Measurements from ENCODE around the gene TTLL8. TPM values are rescaled to one million over a fixed set of nuclear protein-coding genes. Genes with fewer than 3 reads are reported as not detected.
"Not testable (repeated sequence)": the region's sequence is repeated elsewhere in the genome, so short reads cannot be mapped to it uniquely, and the experiment has no call there.

The TTLL8 gene
- total RNA-seq, 1 experiment from 2014 or later: not detected

GRCh38 chr22:49992921-49993648, 65.0 kb downstream of the TTLL8 start:
- DNase-seq (ENCODE audit: low spot score): peak; percentile 54

GRCh38 chr22:49991907-49992533, 66.1 kb downstream of the TTLL8 start:
- no peak for DNase-seq (ENCODE audit: low spot score)

- DNase-seq (ENCODE audit: low spot score): no peak
Measured at GRCh38 chr22:49991167-49991566, 66.9 kb downstream of the TTLL8 start.

GRCh38 chr22:49989826-49990225, 68.3 kb downstream of the TTLL8 start:
- DNase-seq (ENCODE audit: low spot score): not testable (repeated sequence)

- no peak for DNase-seq (ENCODE audit: low spot score)
Measured at GRCh38 chr22:49986325-49986724, 71.8 kb downstream of the TTLL8 start.

- DNase-seq (ENCODE audit: low spot score): no peak
Measured at GRCh38 chr22:49983148-49984042, 74.7 kb downstream of the TTLL8 start.

GRCh38 chr22:49981799-49982198, 76.3 kb downstream of the TTLL8 start:
- not testable (repeated sequence) for DNase-seq (ENCODE audit: low spot score)

- DNase-seq (ENCODE audit: low spot score): peak; percentile 69
Measured at GRCh38 chr22:49979587-49980264, 78.4 kb downstream of the TTLL8 start.

- DNase-seq (ENCODE audit: low spot score): no peak
Measured at GRCh38 chr22:49977578-49977977, 80.5 kb downstream of the TTLL8 start.

- DNase-seq (ENCODE audit: low spot score): no peak
Measured at GRCh38 chr22:49976439-49977175, 81.5 kb downstream of the TTLL8 start.

GRCh38 chr22:49975543-49976389, 82.3 kb downstream of the TTLL8 start:
- no peak for DNase-seq (ENCODE audit: low spot score)

GRCh38 chr22:49973018-49973961, 84.8 kb downstream of the TTLL8 start:
- DNase-seq (ENCODE audit: low spot score): no peak

GRCh38 chr22:49972163-49973017, 85.7 kb downstream of the TTLL8 start:
- no peak for DNase-seq (ENCODE audit: low spot score)

- peak; percentile 72 for DNase-seq (ENCODE audit: low spot score)
Measured at GRCh38 chr22:49971232-49972162, 86.6 kb downstream of the TTLL8 start.

- DNase-seq (ENCODE audit: low spot score): peak; percentile 91
Measured at GRCh38 chr22:49970528-49971231, 87.4 kb downstream of the TTLL8 start.

Data from HT-29 (cell line).